Esophagus muscularis mucosa (tissue), 4 donors: ENCODE data around the gene VTN.

Experiments
- EP300 ChIP-seq: sonication (generic); formaldehyde crosslinking; IDR thresholded peaks from one replicate; pipeline ENCODE4 v1.6.1; 2017; ENCODE audit warnings: antibody characterized with exemption
- POLR2A ChIP-seq: fragments of 450-650 bp; IDR thresholded peaks from one replicate; pipeline ENCODE4 v1.6.1; 2017; ENCODE audit warnings: antibody characterized with exemption, moderate library complexity, mild to moderate bottlenecking, low read depth
- POLR2AphosphoS5 ChIP-seq, 2 donors: sonication (generic); formaldehyde crosslinking; IDR thresholded peaks; one replicate each; pipeline ENCODE4 v1.6.1; 2017; ENCODE audit warnings: antibody characterized with exemption in 2 of 2
- TF ChIP-seq, protein P1 (sequence below), 3 experiments: fragments of 200-600 bp in 2 of 3; fragments of 450-650 bp in 1 of 3; sonication (generic) in 2 of 3; IDR thresholded peaks; one replicate each; pipeline ENCODE4 v1.5.1; 2017 to 2019; ENCODE audit warnings: antibody characterized with exemption in 3 of 3, mild to moderate bottlenecking in 2 of 3, moderate library complexity in 1 of 3

DNA sequence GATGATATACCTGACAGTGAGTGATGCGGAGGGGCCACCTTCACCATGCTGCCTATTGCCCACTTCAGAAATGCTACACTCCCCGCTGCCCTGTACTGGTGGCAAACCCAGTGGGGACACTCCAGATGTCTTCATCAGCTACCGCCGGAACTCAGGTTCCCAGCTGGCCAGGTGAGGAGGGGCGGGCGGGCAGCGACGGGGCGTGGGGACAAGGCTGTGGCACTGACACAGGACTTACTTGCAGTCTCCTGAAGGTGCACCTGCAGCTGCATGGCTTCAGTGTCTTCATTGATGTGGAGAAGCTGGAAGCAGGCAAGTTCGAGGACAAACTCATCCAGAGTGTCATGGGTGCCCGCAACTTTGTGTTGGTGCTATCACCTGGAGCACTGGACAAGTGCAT is 18.0 kb upstream of the VTN start:
- TF ChIP-seq, protein P1, sequence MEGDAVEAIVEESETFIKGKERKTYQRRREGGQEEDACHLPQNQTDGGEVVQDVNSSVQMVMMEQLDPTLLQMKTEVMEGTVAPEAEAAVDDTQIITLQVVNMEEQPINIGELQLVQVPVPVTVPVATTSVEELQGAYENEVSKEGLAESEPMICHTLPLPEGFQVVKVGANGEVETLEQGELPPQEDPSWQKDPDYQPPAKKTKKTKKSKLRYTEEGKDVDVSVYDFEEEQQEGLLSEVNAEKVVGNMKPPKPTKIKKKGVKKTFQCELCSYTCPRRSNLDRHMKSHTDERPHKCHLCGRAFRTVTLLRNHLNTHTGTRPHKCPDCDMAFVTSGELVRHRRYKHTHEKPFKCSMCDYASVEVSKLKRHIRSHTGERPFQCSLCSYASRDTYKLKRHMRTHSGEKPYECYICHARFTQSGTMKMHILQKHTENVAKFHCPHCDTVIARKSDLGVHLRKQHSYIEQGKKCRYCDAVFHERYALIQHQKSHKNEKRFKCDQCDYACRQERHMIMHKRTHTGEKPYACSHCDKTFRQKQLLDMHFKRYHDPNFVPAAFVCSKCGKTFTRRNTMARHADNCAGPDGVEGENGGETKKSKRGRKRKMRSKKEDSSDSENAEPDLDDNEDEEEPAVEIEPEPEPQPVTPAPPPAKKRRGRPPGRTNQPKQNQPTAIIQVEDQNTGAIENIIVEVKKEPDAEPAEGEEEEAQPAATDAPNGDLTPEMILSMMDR (IDR thresholded peaks at IDR 0.05) = no peak
- TF ChIP-seq POLR2A (no peak), POLR2AphosphoS5 (IDR thresholded peaks at IDR 0.05) (no peak), EP300 (no peak)
